A673 (cell line): Measurements from ENCODE around the gene NMUR1. TPM values are rescaled to one million over a fixed set of nuclear protein-coding genes. Genes with fewer than 3 reads are reported as not detected.

Experiments used
- BruUV-seq: library from RNA; stranded (reverse); fragments of 400-500 nt; replicated peaks from 2 replicates; lab custom pipeline; 2021; lab: Mats Ljungman, UMichigan
- CTCF ChIA-PET: fragments of 300-600 bp; sonication (Branson Sonifier 250); formaldehyde crosslinking; loops from one replicate; lab custom pipeline; 2022; ENCODE audit warnings: antibody characterized with exemption; lab: Charles Lee
- POLR2A ChIA-PET: fragments of 300-600 bp; sonication (Branson Sonifier 250); formaldehyde crosslinking; loops from one replicate; lab custom pipeline; 2022; ENCODE audit warnings: antibody characterized with exemption; ENCODE audit not compliant: low non-redundant PET; lab: Charles Lee
- DNase-seq: peaks from one replicate; pipeline ENCODE4 v3.0.0-alpha.2; 2015; ENCODE audit warnings: low spot score
- H3K27ac ChIP-seq: fragments of 200-600 bp; sonication (generic); 2 replicates; pipeline ENCODE4 v1.5.1; 2016; ENCODE audit warnings: mixed run types, low read depth, mild to moderate bottlenecking, mixed read lengths, antibody characterized with exemption, low read length; ENCODE audit not compliant: poor library complexity, severe bottlenecking
- H3K27me3 ChIP-seq: fragments of 200-600 bp; sonication (generic); replicated peaks from 2 replicates; pipeline ENCODE4 v1.6.1; 2017; ENCODE audit warnings: mixed run types, low read depth, mild to moderate bottlenecking, mixed read lengths, antibody characterized with exemption, low read length; ENCODE audit not compliant: insufficient read depth, poor library complexity
- H3K36me3 ChIP-seq: fragments of 200-600 bp; sonication (generic); 2 replicates; pipeline ENCODE4 v1.6.1; 2016; ENCODE audit warnings: mixed run types, mild to moderate bottlenecking, mixed read lengths, antibody characterized with exemption, low read length; ENCODE audit not compliant: insufficient read depth, poor library complexity, severe bottlenecking
- H3K4me1 ChIP-seq: fragments of 200-600 bp; sonication (generic); 2 replicates; pipeline ENCODE4 v1.6.1; 2017; ENCODE audit warnings: mixed run types, mild to moderate bottlenecking, mixed read lengths, antibody characterized with exemption, low read length; ENCODE audit not compliant: insufficient read depth, poor library complexity, severe bottlenecking
- H3K4me3 ChIP-seq: fragments of 200-600 bp; sonication (generic); 2 replicates; pipeline ENCODE4 v1.5.1; 2016; ENCODE audit warnings: low read depth, mixed run types, mild to moderate bottlenecking, mixed read lengths, low read length; ENCODE audit not compliant: poor library complexity, severe bottlenecking
- H3K9me3 ChIP-seq: fragments of 200-600 bp; sonication (generic); 2 replicates; pipeline ENCODE4 v1.6.1; 2016; ENCODE audit warnings: mixed run types, low read depth, mild to moderate bottlenecking, mixed read lengths, antibody characterized with exemption, low read length; ENCODE audit not compliant: poor library complexity, severe bottlenecking
- EZH2 ChIP-seq: fragments of 200-600 bp; sonication (generic); IDR thresholded peaks from 2 replicates; pipeline ENCODE4 v1.6.1; 2017; ENCODE audit warnings: borderline replicate concordance, low read depth, mild to moderate bottlenecking, mixed read lengths, antibody characterized with exemption, low read length; ENCODE audit not compliant: poor library complexity, severe bottlenecking
- intact Hi-C: fragments of 100-400 bp; cut with micrococcal nuclease; formaldehyde crosslinking; loops from one replicate; pipeline ENCODE4 v1.10.0; 2022; ENCODE audit not compliant: unreplicated experiment
- total RNA-seq: library from RNA; stranded (reverse); gene quantifications from 2 replicates; pipeline ENCODE4 v1.2.3, GENCODE V29; 2021
- TF ChIP-seq, protein P1 (sequence below): fragments of 300-800, 200-600 bp; sonication (generic); conservative IDR thresholded peaks from 2 replicates; pipeline ENCODE4 v1.5.1; 2017; ENCODE audit warnings: low read depth, mild to moderate bottlenecking, antibody characterized with exemption, low read length, moderate library complexity, mixed read lengths

Gene NMUR1
- total RNA-seq, 1 experiment from 2014 or later: not detected

DNA sequence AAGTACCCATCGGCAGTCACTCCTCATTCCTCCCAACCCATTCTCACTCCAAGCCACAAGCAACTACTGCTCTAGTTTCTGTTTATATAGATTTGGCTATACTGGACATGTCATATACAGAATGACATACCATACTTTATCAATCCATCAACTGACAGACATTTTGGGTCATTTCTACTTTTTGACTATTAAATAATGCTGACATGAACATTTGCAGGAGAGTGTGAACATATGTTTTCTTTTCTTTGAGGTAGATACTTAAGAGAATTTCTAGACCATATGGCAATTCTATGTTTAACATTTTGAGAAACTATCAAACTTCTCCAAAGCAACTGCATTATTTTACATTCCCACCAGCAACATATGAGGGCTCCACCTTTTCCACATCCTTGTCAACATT, 32.6 kb downstream of the NMUR1 start:
- H3K4me1 ChIP-seq: no peaks in the 10 kb centered on the region
- no peaks in the 10 kb centered on the region for H3K27me3 ChIP-seq
- POLR2A ChIA-PET: no interaction called here
- no peaks in the 10 kb centered on the region for H3K9me3 ChIP-seq
- intact Hi-C loops: no loop called here
- TF ChIP-seq EZH2: no peak
- TF ChIP-seq, protein P1, sequence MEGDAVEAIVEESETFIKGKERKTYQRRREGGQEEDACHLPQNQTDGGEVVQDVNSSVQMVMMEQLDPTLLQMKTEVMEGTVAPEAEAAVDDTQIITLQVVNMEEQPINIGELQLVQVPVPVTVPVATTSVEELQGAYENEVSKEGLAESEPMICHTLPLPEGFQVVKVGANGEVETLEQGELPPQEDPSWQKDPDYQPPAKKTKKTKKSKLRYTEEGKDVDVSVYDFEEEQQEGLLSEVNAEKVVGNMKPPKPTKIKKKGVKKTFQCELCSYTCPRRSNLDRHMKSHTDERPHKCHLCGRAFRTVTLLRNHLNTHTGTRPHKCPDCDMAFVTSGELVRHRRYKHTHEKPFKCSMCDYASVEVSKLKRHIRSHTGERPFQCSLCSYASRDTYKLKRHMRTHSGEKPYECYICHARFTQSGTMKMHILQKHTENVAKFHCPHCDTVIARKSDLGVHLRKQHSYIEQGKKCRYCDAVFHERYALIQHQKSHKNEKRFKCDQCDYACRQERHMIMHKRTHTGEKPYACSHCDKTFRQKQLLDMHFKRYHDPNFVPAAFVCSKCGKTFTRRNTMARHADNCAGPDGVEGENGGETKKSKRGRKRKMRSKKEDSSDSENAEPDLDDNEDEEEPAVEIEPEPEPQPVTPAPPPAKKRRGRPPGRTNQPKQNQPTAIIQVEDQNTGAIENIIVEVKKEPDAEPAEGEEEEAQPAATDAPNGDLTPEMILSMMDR: no peak
- no TSS peak for BruUV-seq
- H3K4me3 ChIP-seq: no peak overlapping the region
- H3K27ac ChIP-seq: no peak overlapping the region
- CTCF ChIA-PET: no interaction called here
- H3K36me3 ChIP-seq: no peaks in the 10 kb centered on the region
- no peak for DNase-seq

DNA sequence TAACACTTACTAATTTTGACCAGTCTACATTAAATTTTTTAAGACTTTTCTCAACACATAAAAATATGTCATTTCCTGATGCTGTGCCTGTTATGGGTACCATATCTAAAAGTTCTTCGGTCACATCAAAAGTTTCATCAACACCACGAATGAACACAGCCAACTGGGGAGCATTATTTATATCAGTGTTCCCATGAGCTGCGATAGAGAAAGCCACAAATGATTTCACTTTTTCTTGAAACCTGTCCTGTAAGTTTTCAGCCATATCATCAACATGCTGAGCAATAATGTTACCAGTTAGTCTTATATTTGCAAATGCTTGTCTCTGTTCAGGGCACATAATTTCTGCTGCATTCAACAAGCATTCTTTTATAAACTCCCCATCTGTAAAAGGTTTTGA, 35.6 kb downstream of the NMUR1 start:
- no peak for TF ChIP-seq EZH2
- TF ChIP-seq, protein P1: no peak
- ChIA-PET POLR2A (no interaction called here), CTCF (no interaction called here)
- intact Hi-C loops: no loop called here
- H3K9me3 ChIP-seq: no peaks in the 10 kb centered on the region
- no peaks in the 10 kb centered on the region for H3K4me1 ChIP-seq
- no peak for DNase-seq
- no peaks in the 10 kb centered on the region for H3K36me3 ChIP-seq
- no peak overlapping the region for H3K27ac ChIP-seq
- no peaks in the 10 kb centered on the region for H3K27me3 ChIP-seq
- BruUV-seq: no TSS peak
- H3K4me3 ChIP-seq: no peak overlapping the region

DNA sequence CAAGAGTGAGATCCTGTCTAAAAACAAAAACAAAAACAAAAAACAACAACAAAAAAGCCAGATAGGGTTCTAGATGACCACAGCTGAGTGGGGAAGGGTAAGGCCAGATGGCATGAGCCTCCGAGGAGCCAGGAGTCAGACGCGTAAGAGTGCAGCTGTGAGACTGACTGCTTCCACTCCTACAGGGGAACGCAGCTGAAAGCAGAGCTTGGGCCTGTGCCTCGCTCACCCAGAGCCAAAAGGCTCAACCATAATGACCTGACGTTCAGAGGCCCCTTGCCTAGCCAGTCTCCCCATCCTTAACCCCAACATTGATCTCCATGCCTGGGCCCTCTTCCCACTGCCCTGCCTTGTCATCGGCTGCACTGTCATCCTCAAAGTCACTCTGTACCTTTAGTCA, 39.4 kb downstream of the NMUR1 start:
- Histone ChIP-seq H3K27me3 (no peaks in the 10 kb centered on the region), H3K4me3 (no peak overlapping the region), H3K4me1 (no peaks in the 10 kb centered on the region), H3K9me3 (no peaks in the 10 kb centered on the region), H3K27ac (no peak overlapping the region), H3K36me3 (no peaks in the 10 kb centered on the region)
- intact Hi-C loops: no loop called here
- no TSS peak for BruUV-seq
- ChIA-PET POLR2A (no interaction called here), CTCF (no interaction called here)
- no peak for DNase-seq
- no peak for TF ChIP-seq EZH2
- TF ChIP-seq, protein P1: no peak
